Neural progenitor cell (in vitro differentiated cells): ENCODE results near the gene PEX16.

Experiments used
- EZH2phosphoT487 ChIP-seq: fragments of 200-600 bp; sonication (generic); IDR thresholded peaks from 2 replicates; pipeline ENCODE4 v1.6.1; 2017; ENCODE audit warnings: antibody characterized with exemption
- TF ChIP-seq, protein P1 (sequence below): fragments of 200-600 bp; sonication (generic); IDR thresholded peaks from 2 replicates; pipeline ENCODE4 v1.5.1; 2017; ENCODE audit warnings: antibody characterized with exemption, mild to moderate bottlenecking

GRCh38 chr11:45960387-45961095 is 42.9 kb upstream of the PEX16 start:
- TF ChIP-seq, protein P1, sequence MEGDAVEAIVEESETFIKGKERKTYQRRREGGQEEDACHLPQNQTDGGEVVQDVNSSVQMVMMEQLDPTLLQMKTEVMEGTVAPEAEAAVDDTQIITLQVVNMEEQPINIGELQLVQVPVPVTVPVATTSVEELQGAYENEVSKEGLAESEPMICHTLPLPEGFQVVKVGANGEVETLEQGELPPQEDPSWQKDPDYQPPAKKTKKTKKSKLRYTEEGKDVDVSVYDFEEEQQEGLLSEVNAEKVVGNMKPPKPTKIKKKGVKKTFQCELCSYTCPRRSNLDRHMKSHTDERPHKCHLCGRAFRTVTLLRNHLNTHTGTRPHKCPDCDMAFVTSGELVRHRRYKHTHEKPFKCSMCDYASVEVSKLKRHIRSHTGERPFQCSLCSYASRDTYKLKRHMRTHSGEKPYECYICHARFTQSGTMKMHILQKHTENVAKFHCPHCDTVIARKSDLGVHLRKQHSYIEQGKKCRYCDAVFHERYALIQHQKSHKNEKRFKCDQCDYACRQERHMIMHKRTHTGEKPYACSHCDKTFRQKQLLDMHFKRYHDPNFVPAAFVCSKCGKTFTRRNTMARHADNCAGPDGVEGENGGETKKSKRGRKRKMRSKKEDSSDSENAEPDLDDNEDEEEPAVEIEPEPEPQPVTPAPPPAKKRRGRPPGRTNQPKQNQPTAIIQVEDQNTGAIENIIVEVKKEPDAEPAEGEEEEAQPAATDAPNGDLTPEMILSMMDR, result no peak
- TF ChIP-seq EZH2phosphoT487, result no peak
